GM19324 (cell line): ENCODE results near the gene GOLM1.
"Not testable (repeated sequence)": the region's sequence is repeated elsewhere in the genome, so short reads cannot be mapped to it uniquely, and the experiment has no call there.

Source experiments
- ATAC-seq: cut with Tn5 transposase; IDR thresholded peaks from one replicate; pipeline ENCODE4 v1.9.1; 2021; ENCODE audit warnings: mild to moderate bottlenecking, moderate library complexity; ENCODE audit not compliant: unreplicated experiment, low FRiP score

GOLM1 gene

GRCh38 chr9:86091477-86091876 lies 7.9 kb downstream of the GOLM1 start:
- no peak for ATAC-seq

- ATAC-seq = no peak
These were observed 16.5 kb downstream of the GOLM1 start for GRCh38 chr9:86082870-86083269.

DNA sequence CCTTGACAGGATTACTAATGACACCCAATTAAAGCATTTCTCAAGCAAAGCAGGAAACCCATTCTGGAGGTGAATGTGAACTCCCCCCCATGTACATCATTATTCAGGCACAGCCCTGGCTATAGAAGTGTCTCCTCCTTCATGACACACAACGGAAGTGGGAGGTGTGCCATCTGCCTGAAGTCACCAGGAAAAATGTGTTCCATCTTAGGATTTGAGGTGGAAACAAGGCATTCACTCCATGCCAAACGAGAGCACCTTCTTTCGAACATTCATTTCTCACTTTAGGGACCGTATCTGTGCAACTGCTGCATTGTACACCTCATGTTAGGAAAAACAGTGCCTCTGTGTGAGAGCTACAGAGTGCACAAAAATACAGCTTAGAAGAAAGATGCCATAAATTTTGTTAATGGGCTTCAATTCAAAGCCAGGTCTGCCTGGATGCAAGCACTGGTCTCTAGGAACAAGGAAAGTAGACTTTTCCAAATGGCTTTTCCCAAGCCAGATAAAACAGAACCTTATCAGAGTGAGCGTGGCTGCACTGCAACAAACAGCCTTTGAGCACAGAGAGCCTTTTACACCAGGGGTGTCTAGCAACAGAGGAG lies 19.4 kb downstream of the GOLM1 start:
- ATAC-seq = no peak

GRCh38 chr9:86079421-86079831 lies 19.9 kb downstream of the GOLM1 start:
- ATAC-seq = no peak

DNA sequence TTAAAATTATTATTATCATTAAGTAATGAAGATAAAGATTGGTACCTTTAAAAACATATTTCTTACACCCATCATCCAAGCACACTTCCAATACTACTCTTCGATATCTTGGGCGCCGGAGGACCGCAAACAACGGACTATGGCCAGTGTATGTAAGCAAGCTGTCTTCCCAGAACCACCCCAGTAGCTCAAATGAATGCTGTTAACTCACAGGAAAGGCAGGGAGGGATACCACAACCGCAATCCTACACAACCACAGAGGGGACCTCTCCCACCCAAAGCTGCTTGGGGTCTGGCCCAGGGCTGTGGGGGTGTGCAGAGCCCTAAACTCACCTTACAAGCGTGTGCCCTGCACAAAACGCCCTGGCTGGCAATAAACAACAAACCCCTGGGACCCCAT lies 20.6 kb downstream of the GOLM1 start:
- no peak for ATAC-seq

DNA sequence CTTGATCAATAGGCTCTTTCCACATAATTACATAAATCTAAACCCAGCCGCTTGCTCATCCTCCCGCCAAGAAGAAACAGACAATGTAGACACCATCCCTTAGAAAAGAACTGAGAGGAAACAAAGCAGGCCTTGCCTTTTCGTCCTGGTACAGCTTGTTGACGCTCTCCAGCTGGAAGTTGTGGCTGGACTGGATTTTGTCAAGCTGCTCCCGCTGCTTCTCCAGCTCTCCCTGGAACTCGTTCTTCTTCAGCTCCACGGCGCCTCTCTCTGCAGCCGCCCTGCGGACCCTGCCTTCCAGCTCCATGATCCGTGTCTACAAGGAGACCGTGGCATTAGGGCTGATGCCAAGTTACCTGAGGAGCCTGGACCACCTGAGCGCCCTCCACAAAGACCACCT lies 22.1 kb downstream of the GOLM1 start:
- ATAC-seq = no peak

DNA sequence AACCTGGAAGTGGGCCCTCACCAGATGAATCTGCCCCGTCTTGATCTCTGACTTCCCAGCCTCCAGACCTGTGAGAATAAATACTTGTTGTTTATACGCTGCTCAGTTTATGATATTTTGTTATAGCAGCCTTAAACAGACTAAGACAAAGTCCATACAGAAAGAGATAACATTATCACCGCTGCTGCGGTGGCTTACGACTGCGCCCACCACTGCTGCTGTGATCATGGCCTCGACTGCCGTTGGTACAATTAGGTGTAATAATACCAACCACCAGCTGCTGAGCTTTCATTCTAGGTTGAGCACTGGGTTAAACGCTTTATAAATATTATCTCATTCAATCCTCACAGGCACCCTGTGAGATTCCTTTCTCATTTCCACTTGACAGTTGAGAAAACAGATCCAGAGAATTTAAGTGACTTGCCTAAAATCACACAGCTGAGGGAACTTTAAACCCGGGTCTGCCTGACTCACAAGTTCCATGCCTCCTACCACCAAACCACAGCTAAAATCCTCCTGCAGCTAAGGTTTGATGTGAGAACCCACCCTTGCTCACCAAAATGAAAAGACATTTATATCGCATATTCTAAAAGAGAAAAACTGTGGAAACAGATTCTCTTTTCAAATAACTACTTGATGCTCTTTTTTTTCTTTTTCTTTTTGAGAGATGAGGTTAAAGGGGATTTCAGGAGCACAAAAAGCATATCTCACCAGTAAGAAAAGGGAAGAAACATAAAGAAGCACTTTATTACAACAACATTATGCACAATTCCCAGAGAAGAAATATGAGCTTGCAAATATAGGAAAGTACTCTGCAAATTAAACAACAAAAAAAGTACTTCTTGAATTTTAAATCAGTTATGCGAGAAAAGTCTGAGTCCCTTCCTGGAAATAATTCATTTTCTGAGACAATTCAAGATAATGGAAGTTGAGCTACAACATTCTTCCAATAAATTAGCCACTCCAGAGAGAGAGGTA lies 23.9 kb downstream of the GOLM1 start:
- ATAC-seq = no peak

DNA sequence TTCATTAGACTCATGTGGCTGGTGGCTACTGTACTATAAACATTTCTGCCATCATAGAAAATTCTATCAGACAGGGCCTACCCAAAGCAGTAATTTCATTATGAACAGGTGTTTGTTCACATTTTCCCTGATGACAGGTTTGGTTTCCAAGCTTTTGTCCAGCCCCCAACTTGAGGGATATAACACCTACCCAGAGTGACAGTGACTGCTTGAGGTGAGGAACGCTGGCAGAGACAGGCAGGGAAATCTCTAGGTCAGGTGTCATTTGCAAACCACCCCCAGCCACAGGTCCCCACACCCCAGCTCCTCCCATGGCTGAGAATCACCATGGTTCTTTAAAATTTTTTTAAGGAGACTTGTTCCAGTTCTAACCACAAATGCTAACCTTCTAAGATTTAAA lies 25.5 kb downstream of the GOLM1 start:
- no peak for ATAC-seq

- no peak for ATAC-seq
These were observed 26.9 kb downstream of the GOLM1 start for GRCh38 chr9:86072394-86072877.

DNA sequence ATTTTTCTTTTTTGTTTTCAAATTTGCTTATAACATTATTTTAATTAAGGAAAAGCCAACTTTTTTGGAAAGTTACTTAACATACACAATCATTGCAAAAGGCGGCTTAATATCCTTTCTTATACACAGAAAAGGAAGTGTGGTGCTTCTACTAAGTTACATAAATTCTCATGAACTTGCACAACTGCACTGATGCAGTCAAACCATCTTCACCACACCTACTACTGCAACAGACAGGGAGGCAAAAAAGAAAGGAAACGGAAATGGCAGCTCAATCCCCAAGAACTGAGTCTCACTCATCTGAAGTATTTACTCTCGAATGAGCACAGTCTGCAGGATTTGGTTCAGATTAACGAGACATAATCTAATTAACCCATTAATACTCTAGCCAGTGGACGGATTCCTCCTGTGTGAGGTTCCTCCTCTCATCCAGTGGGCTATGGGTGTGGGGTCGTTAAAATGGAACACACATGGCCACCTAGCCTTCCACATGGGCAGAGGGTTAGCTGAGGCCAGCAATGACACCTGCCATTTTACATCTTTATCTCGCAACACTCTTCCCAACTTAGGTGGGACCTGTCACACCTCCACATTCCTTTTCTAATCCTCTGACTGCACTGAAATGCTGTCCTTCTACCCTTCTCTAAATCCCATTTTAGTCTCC lies 30.0 kb downstream of the GOLM1 start:
- ATAC-seq = no peak

GRCh38 chr9:86064220-86064619 lies 35.1 kb downstream of the GOLM1 start:
- ATAC-seq = no peak

- peak; percentile 62 for ATAC-seq
These were observed 36.3 kb downstream of the GOLM1 start for GRCh38 chr9:86062845-86063693.

DNA sequence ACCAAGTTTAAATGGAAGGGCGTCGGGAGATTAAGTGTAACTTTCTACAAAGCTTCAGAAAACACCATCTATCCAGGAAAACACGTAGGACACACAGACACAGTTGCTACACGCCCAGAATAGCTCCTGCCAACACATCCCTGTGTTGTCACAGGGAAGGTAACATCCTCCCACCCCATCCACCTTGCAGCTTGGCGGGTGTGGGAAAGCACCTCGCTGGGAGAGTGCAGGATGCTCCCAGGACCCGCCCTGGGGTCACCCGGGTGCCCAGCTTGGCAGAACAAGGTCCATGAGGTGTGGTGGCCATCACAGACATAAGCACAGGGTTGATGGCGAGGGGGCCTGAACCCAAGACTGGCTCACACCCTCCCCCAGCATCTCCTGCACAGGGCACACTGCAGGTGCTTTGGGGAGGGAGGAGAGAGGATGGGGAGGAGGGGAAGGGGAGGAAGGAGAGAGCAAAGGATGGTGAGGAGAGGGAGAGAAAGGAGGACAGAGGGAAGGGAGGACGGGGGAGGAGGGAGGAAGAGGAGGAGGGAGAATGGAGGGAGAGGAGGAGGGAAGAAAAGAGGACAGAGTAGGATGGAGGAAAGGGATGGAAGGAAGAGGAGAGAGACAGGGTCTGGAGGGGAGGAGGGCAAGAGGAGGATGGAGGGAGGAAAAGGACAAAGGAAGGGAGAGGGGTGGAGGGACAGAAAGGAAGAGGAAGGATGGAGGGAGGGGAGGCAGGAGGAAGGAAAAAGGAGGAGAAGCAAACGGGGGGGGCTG lies 37.2 kb downstream of the GOLM1 start:
- ATAC-seq = no peak

GRCh38 chr9:86057491-86057890 lies 41.9 kb downstream of the GOLM1 start:
- ATAC-seq = no peak

DNA sequence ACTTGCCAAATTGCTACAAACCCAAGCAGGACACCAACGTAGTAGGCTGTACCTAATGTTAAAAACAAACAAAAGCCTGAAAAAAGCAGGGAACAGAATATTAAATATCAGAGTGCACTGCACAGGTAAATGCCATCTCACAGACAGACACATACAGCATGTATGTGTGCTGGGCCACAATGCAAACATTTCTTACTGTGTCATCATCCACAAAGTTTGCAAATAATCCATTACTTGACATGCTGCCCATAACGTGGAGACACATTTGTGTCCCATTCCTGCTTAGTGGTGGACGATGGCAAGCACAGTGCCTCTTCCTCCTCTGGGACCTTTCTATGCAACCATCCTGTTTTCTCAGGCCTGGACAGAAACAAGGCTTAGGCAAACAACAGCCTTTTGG lies 44.7 kb downstream of the GOLM1 start:
- no peak for ATAC-seq

- no peak for ATAC-seq
These were observed 46.5 kb downstream of the GOLM1 start for GRCh38 chr9:86052556-86053468.

DNA sequence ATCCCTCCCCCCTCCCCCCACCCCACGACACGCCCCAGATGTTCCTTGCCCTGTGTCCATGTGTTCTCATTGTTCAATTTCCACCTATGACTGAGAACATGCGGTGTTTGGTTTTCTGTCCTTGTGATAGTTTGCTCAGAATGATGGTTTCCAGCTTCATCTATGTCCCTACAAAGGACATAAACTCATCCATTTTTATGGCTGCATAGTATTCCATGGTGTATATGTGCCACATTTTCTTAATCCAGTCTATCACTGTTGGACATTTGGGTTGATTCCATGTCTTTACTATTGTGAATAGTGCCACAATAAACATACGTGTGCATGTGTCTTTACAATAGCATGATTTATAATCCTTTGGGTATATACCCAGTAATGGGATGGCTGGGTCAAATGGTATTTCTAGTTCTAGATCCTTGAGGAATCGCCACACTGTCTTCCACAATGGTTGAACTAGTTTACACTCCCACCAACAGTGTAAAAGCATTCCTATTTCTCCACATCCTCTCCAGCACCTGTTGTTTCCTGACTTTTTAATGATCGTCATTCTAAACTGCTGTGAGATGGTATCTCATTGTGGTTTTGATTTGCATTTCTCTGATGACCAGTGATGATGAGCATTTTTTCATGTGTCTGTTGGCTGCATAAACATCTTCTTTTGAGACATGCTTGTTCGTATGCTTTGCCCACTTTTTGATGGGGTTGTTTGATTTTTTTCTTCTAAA lies 51.2 kb downstream of the GOLM1 start:
- ATAC-seq = not testable (repeated sequence)

DNA sequence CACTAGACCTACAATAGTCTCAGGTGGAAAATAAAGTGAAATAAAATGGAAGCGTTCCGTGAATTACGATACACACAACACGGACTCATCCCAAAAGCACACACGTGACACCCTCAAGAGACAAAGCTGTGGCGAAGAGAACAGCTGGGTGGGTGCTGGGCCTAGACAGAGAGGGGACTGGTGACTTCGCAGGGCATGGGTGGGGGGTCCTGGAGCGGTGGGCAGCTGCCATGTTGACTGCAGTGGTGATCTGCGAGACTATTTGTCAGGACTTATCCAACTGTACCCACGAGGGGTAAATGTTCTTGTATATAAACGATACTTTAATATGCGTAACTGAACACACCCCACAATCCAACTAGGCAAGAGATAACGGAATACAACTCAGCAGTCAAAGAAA lies 52.0 kb downstream of the GOLM1 start:
- no peak for ATAC-seq
